H1 (cell line): ENCODE results near the gene EFHB. TPM values are rescaled to one million over a fixed set of nuclear protein-coding genes. Genes with fewer than 3 reads are reported as not detected.

Experiments used
- ATF2 ChIP-seq: IDR thresholded peaks from 2 replicates; pipeline ENCODE4 v1.6.1; 2012; ENCODE audit warnings: low read length, inconsistent platforms
- RFX5 ChIP-seq: IDR thresholded peaks from 2 replicates; pipeline ENCODE4 v1.6.1; 2011; ENCODE audit warnings: low read depth, low read length, improper control_type of control experiment, borderline replicate concordance
- SIN3A ChIP-seq, 2 experiments: IDR thresholded peaks in 1 of 2; conservative IDR thresholded peaks in 1 of 2; 2 replicates each; pipeline ENCODE4 v1.6.1; 2011 to 2012; ENCODE audit warnings: low read length in 2 of 2, improper control_type of control experiment in 1 of 2, low read depth in 1 of 2, mild to moderate bottlenecking in 1 of 2
- SIRT6 ChIP-seq: IDR thresholded peaks from one replicate; pipeline ENCODE4 v1.7.1; 2012; ENCODE audit warnings: low read length, inconsistent platforms
- SIX5 ChIP-seq: IDR thresholded peaks from 2 replicates; pipeline ENCODE4 v1.6.1; 2011; ENCODE audit warnings: mild to moderate bottlenecking, low read depth, low read length
- SRF ChIP-seq: IDR thresholded peaks from 2 replicates; pipeline ENCODE4 v1.6.1; 2011; ENCODE audit warnings: mild to moderate bottlenecking, low read depth, low read length, moderate library complexity
- polyA plus RNA-seq, 7 experiments: library from polyadenylated mRNA; depleted of rRNA in 3 of 7; stranded (reverse) in 5 of 7; unstranded in 2 of 7; fragments of >200 nt in 5 of 7; fragments of 200-250 nt in 2 of 7; gene quantifications; 1 replicate in 5 of 7; 2 replicates in 1 of 7; 4 replicates in 1 of 7; pipeline versions ENCODE4 v1.2.1 to v1.2.3, GENCODE V29; 2011 to 2013; ENCODE audit warnings: missing spikeins in 2 of 7, mixed read lengths in 2 of 7
- total RNA-seq: library from RNA; stranded (reverse); fragmentation: NEBNext Ultra II Directional; extraction: Animal tissue kit (Norgen Biotek cat#: 25700); gene quantifications from 2 replicates; pipeline ENCODE4 v1.2.1, GENCODE V29; 2021

The EFHB gene
- total and polyA plus RNA-seq, 2 of the 8 experiments (the other 6 are each of a cell fraction or from before 2014, with no cell fraction given): 0.12 to 1.3 TPM

- TF ChIP-seq SIN3A (conservative IDR thresholded peaks at IDR 0.05 in 1 of 2, IDR thresholded peaks at IDR 0.05 in 1 of 2; ENCODE audit: low read depth in 1 of 2, low read length in 2 of 2) (no peak), RFX5 (no peak), SRF (no peak), ATF2 (no peak), SIRT6 (no peak), SIX5 (no peak)
Measured at GRCh38 chr3:19970327-19970726, 36.3 kb upstream of the EFHB start (continued).
